ENCODE measurements around the gene CDCA5. TPM values are rescaled to one million over a fixed set of nuclear protein-coding genes. Genes with fewer than 3 reads are reported as not detected.
"Not testable (repeated sequence)": the region's sequence is repeated elsewhere in the genome, so short reads cannot be mapped to it uniquely, and the experiment has no call there.

CDCA5 gene
- total RNA-seq, 1 donor from 2014 or later, result 9.0 TPM

DNA sequence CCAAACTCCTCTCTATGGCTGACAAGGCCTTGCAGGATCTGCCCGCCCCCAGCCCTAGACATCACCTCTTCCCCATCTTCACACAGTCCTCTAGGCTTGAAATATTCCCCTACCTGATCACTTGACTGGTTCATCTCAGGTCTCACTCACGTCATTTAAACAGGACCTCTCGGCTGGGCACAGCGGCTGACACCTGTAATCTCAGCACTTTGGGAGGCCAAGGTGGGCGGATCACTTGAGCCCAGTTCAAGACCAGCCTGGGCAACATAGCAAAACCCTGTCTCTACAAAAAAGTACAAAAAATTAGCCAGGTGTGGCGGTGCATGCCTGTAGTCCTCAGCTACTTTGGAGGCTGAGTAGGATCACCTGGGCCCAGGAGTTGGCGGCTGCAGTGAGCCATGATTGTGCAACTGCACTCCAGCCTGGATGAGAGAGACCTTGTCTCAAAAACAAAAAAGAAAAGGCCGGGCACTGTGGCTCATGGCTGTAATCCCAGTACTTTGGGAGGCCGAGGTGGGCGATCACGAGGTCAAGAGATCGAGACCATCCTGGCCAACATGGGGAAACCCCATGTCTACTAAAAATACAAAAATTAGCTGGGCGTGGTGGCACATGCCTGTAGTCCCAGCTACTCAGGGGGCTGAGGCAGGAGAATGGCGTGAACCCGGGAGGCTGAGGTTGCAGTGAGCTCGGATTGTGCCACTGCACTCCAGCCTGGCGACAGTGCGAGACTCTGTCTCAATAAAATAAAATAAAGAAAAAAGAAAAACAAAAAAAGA is 35.2 kb upstream of the CDCA5 start:
- DNase-seq (ENCODE audit: low read depth, low spot score), result not testable (repeated sequence)

DNA sequence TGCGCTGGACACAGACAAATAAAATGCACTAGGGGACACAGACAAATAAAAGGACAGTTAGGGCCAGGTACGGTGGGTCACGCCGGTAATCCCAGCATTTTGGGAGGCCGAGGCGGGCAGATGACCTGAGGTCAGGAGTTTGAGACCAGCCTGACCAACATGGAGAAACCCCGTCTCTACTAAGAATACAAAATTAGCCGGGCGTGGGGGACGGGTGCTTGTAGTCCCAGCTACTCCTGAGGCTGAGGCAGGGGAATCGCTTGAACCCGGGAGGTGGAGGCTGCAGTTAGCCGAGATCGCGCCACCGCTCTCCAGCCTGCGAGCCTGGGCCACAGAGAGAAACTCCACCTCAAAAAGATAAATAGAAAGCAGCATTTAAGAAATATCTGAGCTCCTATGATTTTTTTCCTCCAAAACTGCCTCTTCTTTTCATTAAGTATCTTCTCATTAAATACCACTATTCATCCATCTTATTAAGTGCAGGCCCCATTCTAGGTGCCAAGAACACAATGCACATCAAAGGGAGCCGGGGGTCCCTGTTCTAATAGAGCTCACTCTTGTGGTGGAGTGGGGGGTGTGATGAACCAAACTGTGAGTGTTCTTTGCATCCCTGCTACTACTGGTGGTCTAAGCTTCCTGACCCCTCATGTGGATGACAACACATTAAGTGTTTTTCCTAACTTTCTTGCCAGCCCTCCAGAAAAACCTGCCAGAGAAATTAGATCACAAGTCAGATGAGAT is 34.4 kb upstream of the CDCA5 start:
- DNase-seq (ENCODE audit: low read depth, low spot score), result no peak

DNA sequence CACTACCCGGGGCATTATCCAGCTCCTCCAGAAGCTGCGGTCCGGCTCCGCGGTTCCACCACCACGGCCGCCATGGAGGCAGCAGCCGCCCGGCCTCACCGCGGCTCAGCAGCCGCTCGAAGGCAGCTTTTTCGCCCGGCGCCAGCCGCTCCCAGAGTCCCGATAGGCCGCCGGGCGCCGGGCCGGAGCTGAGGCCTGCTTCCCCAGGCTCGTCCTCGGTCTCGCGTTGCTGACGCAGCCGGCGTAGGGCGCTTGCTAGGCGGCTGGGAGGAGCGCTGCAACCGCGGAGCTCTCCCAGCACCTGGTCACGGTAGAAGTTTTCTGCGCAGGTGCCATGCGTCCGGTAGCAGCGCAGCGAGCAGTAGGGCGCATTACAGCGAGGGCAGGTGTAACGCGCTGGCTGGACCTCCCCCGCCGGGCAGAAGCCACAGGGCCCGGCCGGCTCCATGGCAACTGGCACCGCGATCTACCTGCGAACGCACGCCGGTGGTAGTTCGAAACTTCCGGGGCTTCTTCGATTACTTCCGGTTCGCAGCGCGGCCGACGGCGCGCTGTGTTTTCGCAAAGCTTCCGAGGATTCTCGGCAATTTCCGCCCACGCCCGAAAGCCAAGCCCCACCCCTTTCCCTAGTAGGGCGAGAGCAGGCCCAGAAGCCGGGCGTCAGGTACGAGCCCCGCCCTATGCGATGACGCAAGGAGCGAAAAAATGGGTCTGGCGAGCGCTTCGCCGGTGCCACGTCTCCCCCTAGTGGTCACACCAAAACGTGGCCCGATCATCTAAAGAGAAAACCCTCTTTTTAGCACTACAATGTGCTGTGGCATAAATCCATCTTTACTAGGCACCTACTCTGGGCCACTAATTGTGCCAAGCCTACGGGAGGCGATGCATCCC is 33.6 kb upstream of the CDCA5 start, which contains the start of gene ZNHIT2:
Gene ZNHIT2 (minus strand): TSS at position 496 of the 891 bp plus-strand sequence. CDS start 48 bp downstream, at position 448.
- peak; percentile 91 for DNase-seq (ENCODE audit: low read depth, low spot score)

DNA sequence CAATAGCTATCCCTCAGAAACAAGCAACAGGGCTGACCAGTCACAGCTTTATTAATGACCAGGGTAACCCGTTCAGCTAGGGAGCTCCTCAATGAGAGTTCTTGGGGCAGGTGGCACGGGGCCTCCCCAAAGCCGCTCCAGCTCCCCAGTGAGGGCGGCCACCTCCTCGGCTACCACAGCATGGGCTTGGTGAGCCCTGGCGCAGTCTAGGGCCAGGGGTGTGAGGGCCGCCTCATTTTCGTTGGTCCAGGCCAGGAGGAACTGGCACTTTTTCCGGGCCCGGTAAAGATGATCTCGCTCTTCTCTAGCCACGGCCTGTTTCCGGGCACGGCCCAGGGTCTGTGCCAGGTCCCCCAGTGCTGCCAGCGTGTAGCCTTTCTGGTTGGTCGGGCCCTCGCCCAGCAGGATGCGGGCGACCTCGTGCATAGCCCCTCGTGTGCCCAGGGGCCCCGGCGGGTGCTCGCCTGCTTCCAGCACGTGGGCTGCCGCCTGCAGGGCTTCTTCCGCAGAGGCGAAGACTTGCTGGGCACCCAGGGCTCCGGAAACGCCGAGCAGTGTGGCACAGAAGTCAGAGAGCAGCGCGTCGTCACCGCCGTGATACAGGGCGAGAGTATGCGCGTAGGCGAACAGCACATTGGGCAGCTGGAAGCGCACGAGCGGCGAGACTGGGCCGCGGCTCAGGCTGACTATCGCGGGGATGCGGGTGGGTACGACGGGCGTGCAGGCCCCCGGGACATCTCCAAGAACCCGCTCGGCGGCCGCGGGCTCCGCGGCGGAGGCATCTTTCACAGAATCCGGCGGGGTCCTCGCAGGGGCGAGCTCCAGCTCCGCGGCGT is 32.7 kb upstream of the CDCA5 start:
- no peak for DNase-seq (ENCODE audit: low read depth, low spot score)

DNA sequence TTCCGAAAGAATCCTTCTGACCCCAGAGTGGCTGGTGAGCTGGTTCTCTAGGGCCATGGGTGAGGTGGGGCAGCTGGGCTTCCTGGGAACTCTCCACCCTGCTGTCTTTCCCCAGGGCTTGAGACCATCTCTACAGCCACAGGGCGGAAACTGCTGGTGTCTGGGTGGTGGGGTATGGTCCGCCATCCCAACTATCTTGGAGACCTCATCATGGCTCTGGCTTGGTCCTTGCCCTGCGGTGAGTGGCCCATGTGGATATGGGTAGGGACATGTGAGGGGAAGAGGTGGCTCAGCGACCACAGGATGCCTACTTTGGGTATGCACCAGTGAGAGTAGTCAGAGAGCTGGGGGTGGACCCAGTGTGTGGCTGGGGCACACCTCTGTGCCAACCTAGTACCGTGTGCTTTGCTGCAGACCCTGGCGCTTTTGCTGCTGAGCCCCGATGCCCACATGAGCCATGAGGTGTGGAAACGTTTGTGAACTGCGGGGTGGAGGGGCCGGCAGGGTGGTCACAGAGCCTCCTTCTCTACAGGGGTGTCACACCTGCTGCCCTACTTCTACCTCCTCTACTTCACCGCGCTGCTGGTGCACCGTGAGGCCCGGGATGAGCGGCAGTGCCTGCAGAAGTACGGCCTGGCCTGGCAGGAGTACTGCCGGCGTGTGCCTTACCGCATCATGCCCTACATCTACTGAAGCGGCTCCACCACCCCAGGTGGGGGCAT is 31.7 kb upstream of the CDCA5 start:
- no peak for DNase-seq (ENCODE audit: low read depth, low spot score)

DNA sequence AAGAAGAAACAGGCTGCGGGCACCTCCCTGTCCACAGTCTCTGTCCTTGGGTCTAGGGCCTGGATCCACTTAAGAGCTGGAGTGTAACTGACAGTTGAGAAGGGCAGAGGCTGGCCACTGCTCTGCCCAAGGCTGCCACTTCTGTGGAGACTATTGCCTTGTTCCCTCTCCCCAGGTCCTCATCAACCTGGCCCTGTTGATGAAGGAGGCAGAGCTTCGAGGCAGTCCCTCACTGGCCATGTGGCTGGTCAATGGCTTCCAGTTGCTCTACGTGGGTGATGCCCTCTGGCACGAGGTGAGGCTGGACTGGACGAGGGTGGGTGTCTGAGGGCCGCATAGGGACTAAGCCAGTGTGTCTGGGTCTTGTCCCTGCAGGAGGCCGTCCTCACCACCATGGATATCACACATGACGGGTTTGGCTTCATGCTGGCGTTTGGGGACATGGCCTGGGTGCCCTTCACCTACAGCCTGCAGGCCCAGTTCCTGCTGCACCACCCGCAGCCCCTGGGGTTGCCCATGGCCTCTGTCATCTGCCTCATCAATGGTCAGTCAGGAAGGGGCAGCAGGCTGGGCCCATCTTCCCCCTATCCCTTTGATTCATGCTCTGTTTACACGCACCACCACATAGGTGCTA is 30.8 kb upstream of the CDCA5 start:
- DNase-seq (ENCODE audit: low read depth, low spot score), result no peak

DNA sequence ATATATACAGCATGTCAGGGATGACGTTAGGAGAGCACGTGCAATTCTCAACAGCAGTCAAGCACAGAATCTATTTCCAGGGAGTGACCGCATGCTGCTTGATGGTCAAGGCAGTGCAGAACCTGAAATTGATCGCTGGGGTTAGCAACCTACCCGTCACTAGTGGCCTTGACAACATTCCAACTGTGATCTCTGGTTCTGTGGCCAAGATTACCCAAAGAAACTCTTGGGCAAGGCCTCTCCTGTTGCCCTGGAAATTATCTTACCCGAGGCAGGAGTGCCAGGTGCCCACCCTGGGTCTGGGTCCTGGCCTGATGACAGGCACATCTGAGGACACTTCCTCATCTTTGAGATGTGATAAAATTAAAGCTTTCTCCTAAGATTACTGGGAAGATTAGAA is 30.0 kb upstream of the CDCA5 start:
- no peak for DNase-seq (ENCODE audit: low read depth, low spot score)

DNA sequence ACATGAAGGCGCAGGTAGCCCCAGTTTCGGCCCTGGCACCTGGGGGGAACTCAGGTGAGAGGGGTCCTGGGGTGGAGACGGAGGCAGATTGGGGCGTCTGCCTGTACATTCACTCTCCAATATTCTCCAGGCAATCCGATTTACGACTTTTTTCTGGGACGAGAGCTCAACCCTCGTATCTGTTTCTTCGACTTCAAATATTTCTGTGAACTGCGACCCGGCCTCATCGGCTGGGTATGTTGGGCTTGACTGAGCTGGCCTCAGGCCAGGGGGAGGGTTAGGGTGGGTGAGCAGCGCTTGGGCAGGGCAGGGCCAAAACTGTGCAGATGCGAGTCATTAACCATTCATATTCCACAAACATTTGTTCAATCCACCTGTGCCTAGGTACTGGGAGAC is 29.5 kb upstream of the CDCA5 start:
- DNase-seq (ENCODE audit: low read depth, low spot score), result no peak

DNA sequence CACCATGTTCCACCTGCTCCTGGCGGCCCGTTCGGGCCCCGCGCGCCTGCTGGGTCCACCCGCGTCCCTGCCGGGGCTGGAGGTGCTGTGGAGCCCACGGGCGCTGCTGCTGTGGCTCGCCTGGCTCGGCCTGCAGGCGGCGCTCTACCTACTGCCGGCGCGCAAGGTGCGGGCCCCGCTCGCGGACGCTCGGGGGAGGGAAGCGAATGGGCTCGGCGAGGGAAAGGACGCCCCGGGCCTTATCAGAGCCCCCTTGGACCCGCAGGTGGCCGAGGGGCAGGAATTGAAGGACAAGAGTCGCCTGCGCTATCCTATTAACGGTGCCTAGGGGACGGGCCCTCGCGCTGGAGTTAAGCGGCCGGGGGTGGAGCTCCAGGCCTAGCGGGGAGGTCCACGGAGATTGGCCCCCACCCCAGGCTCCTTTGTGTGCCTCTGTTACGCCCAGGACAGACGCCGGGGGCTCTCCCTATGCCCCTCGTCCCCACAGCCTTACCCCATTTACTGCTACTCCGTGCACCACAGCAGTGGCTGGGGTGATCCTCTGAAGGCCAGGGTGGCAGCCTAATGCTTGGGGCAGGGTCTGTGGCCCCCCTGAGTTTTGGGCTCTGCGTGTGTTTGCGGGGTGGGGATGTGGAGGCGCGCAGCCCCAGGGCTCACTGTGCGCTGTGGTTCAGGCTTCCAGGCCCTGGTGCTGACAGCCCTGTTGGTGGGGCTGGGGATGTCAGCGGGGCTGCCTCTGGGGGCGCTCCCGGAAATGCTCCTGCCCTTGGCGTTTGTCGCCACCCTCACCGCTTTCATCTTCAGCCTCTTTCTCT is 28.9 kb upstream of the CDCA5 start:
- no peak for DNase-seq (ENCODE audit: low read depth, low spot score)

DNA sequence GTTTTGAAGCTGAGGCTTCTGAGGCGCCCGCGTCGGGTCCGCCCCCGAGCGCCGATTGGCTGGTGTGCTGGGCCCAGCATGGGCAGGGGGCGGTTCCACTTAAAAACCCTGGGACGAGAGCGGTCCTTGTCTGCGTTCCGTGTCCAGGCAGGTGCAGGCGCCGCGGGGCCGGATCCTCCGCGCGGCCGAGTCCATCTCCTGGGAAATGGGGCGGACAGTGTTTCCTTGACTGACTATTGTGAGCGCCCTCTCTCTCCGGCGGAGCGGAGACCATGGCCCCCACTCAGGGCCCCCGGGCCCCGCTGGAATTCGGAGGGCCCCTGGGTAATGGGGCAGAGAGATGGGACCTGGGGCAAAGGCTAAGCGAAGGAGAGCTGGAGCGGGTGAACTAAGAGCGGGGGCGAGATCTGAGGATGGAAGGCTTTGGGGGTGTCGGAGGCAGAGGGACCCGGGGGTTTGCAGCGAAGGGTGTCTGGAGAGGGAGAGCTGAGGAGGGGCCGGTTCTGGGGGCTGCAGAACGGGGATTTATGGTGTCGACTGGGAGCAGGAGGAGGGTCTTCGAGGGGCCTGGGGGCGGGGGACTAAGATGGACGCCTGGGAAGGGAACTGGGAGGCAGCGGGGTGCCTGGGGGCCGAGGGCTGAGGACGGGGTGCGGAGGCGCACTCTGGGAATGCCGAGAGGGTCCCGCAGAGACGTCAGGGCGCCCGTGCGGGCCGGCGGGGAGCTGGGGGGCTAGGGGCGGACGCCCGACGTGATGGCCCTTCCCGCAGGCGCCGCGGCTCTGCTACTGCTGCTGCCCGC is 28.1 kb upstream of the CDCA5 start, which contains the start of gene TM7SF2:
Gene TM7SF2 (plus strand): TSS at position 129 of the 802 bp plus-strand sequence. CDS start 144 bp downstream, at position 273.
- DNase-seq (ENCODE audit: low read depth, low spot score), result peak; percentile 66

DNA sequence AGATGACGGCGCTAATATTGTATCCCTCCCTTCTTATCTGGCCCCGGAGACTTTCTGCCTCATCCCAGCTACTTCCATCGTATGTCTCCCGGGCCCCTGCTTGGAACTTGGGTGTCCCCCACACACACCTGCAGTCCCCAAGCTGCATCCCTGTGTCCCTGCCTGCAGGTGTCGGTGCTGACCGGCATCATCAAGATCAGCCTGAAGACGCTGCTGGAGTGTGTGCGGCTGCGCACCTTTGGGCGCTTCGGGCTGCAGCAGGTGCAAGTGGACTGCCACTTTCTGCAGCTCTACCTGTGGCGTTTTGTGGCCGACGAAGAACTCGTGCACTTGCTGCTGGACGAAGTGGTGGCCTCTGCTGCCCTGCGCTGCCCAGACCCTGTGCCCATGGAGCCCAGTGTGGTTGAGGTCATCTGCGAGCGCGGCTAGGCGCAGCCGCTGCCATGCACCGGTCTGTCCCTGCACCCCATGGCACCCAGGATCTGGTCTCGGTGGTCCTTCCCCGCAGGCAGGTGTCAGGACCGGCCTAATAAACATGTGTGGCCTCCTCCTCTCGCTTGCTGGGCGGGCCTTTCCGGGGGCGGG is 27.4 kb upstream of the CDCA5 start:
- DNase-seq (ENCODE audit: low read depth, low spot score), result no peak

DNA sequence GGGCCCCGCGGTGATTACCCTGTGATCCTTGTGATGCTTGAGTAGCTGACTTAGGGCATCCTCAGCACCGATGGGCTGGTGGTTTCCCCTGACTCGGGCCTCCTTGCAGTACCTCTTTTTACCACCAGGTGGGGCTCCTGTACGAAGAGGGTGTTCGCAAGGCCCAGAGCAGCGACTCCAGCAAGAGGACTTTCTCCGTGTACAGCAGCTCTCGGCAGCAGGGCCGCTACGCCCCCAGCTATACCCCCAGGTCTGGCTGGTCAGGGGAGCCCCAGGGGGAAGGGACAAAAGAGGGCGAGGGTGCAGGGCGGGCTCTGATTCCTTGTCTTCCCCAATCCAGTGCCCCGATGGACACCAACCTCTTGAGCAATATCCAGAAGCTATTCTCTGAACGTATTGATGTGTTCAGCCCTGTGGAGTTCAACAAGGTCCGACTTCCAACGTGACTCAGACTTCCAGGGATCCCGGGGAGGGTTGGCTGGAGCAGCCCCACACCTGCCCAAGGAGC is 26.6 kb upstream of the CDCA5 start:
- no peak for DNase-seq (ENCODE audit: low read depth, low spot score)

DNA sequence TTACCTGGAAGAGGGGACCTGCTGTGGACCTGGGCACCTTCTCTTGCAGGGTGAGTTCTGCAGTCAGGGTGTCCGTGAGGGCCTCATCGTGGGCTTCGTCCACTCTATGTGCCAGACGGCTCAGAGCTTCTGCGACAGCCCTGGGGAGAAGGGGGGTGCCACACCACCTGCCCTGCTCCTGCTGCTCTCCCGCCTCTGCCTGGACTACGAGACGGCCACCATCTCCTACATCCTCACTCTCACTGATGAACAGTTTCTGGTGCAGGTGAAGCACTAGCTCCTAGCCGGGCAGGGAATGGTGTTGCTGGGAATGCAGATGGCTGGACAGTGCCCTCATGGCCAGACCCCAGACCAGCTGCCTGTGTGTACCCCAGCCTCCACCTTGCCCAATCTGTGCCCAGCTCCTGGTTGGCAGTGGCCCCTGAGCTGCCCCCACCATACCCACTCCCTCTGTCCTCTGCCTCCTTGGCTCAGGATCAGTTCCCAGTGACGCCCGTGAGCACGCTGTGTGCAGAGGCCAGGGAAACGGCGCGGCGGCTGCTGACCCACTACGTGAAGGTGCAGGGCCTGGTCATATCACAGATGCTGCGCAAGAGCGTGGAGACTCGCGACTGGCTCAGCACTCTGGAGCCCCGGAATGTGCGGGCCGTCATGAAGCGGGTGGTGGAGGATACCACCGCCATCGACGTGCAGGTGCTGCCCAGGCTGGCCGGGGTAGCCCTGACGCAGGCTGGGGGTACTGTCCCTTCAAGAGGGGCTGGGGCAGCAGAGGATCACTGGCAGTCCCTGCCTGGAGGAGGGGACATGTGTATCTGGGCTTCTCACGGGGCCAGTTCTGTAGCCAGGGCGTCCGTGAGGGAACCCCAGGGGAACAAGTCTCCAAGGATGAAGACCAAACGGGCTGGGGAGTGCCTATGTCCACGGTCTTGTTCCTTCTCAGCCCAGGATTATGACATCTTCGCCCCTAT is 25.7 kb upstream of the CDCA5 start:
- no peak for DNase-seq (ENCODE audit: low read depth, low spot score)

DNA sequence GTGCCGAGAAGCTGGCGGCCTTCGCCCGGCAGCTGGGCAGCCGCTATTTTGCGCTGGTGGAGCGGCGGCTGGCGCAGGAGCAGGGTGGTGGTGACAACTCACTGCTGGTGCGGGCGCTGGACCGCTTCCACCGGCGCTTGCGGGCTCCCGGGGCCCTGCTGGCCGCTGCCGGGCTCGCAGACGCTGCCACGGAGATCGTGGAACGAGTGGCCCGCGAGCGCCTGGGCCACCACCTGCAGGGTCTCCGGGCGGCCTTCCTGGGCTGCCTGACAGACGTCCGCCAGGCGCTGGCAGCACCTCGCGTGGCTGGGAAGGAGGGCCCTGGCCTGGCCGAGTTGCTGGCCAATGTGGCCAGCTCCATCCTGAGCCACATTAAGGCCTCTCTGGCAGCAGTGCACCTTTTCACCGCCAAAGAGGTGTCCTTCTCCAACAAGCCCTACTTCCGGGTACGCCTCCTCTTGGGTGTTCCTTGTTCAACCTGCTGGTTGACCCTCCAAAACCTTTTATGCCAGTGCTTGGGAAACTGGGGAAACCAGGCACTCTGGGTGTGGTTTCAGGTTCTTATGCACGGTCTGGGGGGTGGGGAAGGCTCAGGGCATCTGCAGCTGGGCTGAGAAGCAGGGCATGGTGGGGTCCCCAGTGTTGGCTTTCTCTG is 24.8 kb upstream of the CDCA5 start:
- DNase-seq (ENCODE audit: low read depth, low spot score), result no peak

DNA sequence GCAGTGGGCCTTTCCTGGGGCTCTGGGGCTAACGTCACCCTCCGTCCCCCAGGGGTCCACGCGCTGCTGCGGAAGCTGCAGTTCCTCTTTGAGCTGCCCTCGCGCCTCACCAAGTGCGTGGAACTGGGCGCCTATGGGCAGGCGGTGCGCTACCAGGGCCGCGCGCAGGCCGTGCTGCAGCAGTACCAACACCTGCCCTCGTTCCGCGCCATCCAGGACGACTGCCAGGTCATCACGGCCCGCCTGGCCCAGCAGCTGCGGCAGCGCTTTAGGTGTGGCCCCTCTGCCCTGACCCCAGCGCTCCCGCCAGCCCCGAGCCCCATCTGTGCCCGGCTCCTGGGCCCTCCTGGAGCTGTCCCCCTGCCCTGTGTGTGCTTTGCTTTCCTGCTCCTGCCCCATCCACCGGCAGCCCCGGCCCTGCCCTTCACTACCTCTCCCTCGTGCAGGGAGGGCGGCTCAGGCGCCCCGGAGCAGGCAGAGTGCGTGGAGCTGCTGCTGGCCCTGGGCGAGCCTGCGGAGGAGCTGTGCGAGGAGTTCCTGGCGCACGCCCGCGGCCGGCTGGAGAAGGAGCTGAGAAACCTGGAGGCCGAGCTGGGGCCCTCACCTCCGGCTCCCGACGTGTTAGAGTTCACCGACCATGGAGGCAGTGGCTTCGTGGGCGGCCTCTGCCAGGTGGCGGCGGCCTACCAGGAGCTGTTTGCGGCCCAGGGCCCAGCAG is 24.1 kb upstream of the CDCA5 start:
- no peak for DNase-seq (ENCODE audit: low read depth, low spot score)
